Measurements from ENCODE around the gene MROH8. TPM values are rescaled to one million over a fixed set of nuclear protein-coding genes. Genes with fewer than 3 reads are reported as not detected.
"Not testable (repeated sequence)": the region's sequence is repeated elsewhere in the genome, so short reads cannot be mapped to it uniquely, and the experiment has no call there.

Gene MROH8
- polyA plus RNA-seq, 1 experiment, result 2.5 TPM

GRCh38 chr20:37128803-37129202, 50.5 kb downstream of the MROH8 start:
- ChIA-PET CTCF (no interaction called here), POLR2A (no interaction called here)
- H3K9me3 ChIP-seq (ENCODE audit: control insufficient read depth, insufficient read depth, low read length), result no peaks in the 10 kb centered on the region; the same call in 1 of the 2 replicates
- H3K27me3 ChIP-seq (ENCODE audit: control insufficient read depth, insufficient read depth, low read length), result peaks cover 12% of the 10 kb centered on the region
- no peak for DNase-seq (ENCODE audit: low read depth, low spot score)
- no peak overlapping the region for H3K4me3 ChIP-seq (ENCODE audit: low read depth, low read length)
- no peak for TF ChIP-seq CTCF (IDR thresholded peaks at IDR 0.05; ENCODE audit: low read depth, low read length)
- H3K27ac ChIP-seq (ENCODE audit: low read depth, low read length), result no peak overlapping the region

DNA sequence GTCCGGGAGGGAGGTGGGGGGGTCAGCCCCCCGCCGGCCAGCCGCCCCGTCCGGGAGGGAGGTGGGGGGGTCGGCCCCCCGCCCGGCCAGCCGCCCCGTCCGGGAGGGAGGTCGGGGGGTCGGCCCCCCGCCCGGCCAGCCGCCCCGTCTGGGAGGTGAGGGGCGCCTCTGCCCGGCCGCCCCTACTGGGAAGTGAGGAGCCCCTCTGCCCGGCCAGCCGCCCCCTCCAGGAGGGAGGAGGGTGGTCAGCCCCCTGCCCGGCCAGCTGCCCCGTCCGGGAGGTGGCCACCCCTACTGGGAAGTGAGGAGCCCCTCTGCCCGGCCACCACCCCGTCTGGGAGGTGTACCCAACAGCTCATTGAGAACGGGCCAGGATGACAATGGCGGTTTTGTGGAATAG, 53.1 kb downstream of the MROH8 start:
- H3K4me3 ChIP-seq (ENCODE audit: low read depth, low read length); H3K9me3 ChIP-seq (ENCODE audit: control insufficient read depth, insufficient read depth, low read length); DNase-seq (ENCODE audit: low read depth, low spot score); POLR2A ChIA-PET; H3K27ac ChIP-seq (ENCODE audit: low read depth, low read length); CTCF ChIA-PET; H3K27me3 ChIP-seq (ENCODE audit: control insufficient read depth, insufficient read depth, low read length): not testable (repeated sequence)

DNA sequence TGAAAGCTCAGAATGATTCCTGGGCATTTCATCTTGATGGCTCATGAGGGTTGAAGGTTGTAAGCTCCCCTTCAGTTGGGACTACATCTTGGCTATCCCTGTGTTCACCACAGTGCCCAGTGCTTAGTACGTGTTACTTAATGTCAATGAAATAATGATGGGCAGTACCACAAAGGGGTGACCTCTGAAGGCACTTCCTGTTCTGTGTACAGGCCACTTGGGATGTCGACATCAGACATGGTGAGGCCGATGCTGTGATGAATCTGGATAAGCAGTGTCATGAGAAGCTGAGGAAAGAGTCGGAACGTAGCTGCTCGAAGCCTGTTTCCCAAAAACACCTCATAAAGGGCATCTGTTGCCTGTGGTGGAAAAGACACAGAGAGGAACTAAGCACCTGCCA, 55.9 kb downstream of the MROH8 start:
- ChIA-PET POLR2A (no interaction called here), CTCF (no interaction called here)
- H3K27ac ChIP-seq (ENCODE audit: low read depth, low read length), result no peak overlapping the region
- no peak overlapping the region for H3K4me3 ChIP-seq (ENCODE audit: low read depth, low read length)
- H3K27me3 ChIP-seq (ENCODE audit: control insufficient read depth, insufficient read depth, low read length), result no peaks in the 10 kb centered on the region
- no peaks in the 10 kb centered on the region; the same call in 1 of the 2 replicates for H3K9me3 ChIP-seq (ENCODE audit: control insufficient read depth, insufficient read depth, low read length)
- no peak for DNase-seq (ENCODE audit: low read depth, low spot score)
- no peak for TF ChIP-seq CTCF (IDR thresholded peaks at IDR 0.05; ENCODE audit: low read depth, low read length)

DNA sequence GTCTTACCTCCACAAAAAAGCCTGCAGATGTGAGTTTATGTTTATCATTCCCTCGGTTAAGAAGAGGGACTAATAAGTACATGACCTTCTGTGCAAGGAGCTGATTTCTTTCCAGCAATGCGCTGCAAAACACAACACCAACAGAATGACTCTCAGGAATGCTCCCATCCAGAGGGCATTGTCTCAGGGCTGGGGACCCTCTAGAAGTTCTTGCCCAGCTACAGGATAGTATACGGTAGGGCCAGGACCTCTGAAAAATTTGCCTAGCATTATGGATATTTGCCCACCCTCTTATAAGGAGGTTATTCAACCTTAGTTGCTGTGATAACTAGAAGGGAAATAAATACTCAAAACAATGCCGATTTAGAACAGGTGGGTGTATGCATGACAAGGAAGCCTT, 58.9 kb downstream of the MROH8 start:
- no peak overlapping the region for H3K4me3 ChIP-seq (ENCODE audit: low read depth, low read length)
- CTCF ChIA-PET, result no interaction called here
- POLR2A ChIA-PET, result no interaction called here
- TF ChIP-seq CTCF (IDR thresholded peaks at IDR 0.05; ENCODE audit: low read depth, low read length), result no peak
- H3K27me3 ChIP-seq (ENCODE audit: control insufficient read depth, insufficient read depth, low read length), result no peaks in the 10 kb centered on the region
- H3K9me3 ChIP-seq (ENCODE audit: control insufficient read depth, insufficient read depth, low read length), result no peaks in the 10 kb centered on the region
- no peak overlapping the region for H3K27ac ChIP-seq (ENCODE audit: low read depth, low read length)
- no peak for DNase-seq (ENCODE audit: low read depth, low spot score)

GRCh38 chr20:37119356-37120036, 59.9 kb downstream of the MROH8 start:
- Histone ChIP-seq H3K27ac (ENCODE audit: low read depth, low read length) (no peak overlapping the region), H3K4me3 (ENCODE audit: low read depth, low read length) (no peak overlapping the region), H3K27me3 (ENCODE audit: control insufficient read depth, insufficient read depth, low read length) (peaks cover 7% of the 10 kb centered on the region), H3K9me3 (ENCODE audit: control insufficient read depth, insufficient read depth, low read length) (no peaks in the 10 kb centered on the region)
- DNase-seq (ENCODE audit: low read depth, low spot score), result no peak
- TF ChIP-seq CTCF (IDR thresholded peaks at IDR 0.05; ENCODE audit: low read depth, low read length), result no peak
- ChIA-PET POLR2A (no interaction called here), CTCF (no interaction called here)
